K562 (cell line): ENCODE data around the gene DERL3. TPM values are rescaled to one million over a fixed set of nuclear protein-coding genes. Genes with fewer than 3 reads are reported as not detected.

Experiments used
- ATAC-seq: fragments of 200-7000 bp; cut with Tn5 transposase; 3 replicates; pipeline ENCODE4 v1.9.1; 2020; ENCODE audit warnings: moderate library complexity
- BruUV-seq: library from RNA; stranded (reverse); fragments of 400-500 nt; replicated peaks from 2 replicates; lab custom pipeline; 2021; lab: Mats Ljungman, UMichigan
- CTCF ChIA-PET: fragments of 300-600 bp; formaldehyde crosslinking; extraction: SDS; loops from one replicate; lab custom pipeline; 2021; ENCODE audit warnings: low intra/inter-chr PET ratio; lab: Yijun Ruan, JAX
- POLR2A ChIA-PET: fragments of 300-600, 350-650 bp; sonication (Branson Sonifier 250); formaldehyde crosslinking; extraction: SDS; loops from one replicate; lab custom pipeline; 2021; ENCODE audit warnings: antibody characterized with exemption, inconsistent platforms; lab: Yijun Ruan, JAX
- DNase-seq, 4 experiments: peaks; one replicate each; pipeline versions ENCODE4 v3.0.0 to v3.0.0-alpha.2; 2011 to 2018; ENCODE audit warnings: low spot score in 3 of 4, mixed read lengths in 3 of 4; ENCODE audit errors: extremely low read depth in 1 of 4
- FAIRE-seq: peaks from 2 replicates; lab custom pipeline; 2011; peaks lifted over from hg19 to GRCh38; lab: Jason Lieb, UNC
- H2AFZ ChIP-seq: 2 replicates; pipeline ENCODE4 v1.6.0; 2011; ENCODE audit warnings: low read depth, low read length, control low read depth, inconsistent platforms
- H3K27ac ChIP-seq: fragments of 200-600 bp; 3 replicates; pipeline ENCODE4 v1.8.0; 2011; ENCODE audit warnings: low read depth, mild to moderate bottlenecking, control low read depth, inconsistent platforms, low read length, moderate library complexity, mixed read lengths; ENCODE audit errors: extremely low read depth
- H3K27me3 ChIP-seq, 2 experiments: fragments of 300-600 bp in 1 of 2; 2 replicates in 1 of 2; 3 replicates in 1 of 2; pipeline versions ENCODE4 v1.6.0 to v1.8.0; 2011; ENCODE audit warnings: inconsistent platforms in 2 of 2, low read length in 2 of 2, mild to moderate bottlenecking in 1 of 2, mixed read lengths in 1 of 2, moderate library complexity in 1 of 2; ENCODE audit not compliant: control insufficient read depth in 2 of 2, insufficient read depth in 2 of 2
- H3K36me3 ChIP-seq: fragments of 300-600 bp; 3 replicates; pipeline ENCODE4 v1.8.0; 2011; ENCODE audit warnings: mild to moderate bottlenecking, low read length, inconsistent platforms; ENCODE audit not compliant: control insufficient read depth, insufficient read depth
- H3K4me1 ChIP-seq, 2 experiments: fragments of 200-600 bp in 1 of 2; replicated peaks in 1 of 2; 2 replicates in 1 of 2; 3 replicates in 1 of 2; pipeline versions ENCODE4 v1.5.1 to v1.8.0; 2011; ENCODE audit warnings: inconsistent platforms in 2 of 2, low read length in 2 of 2, mild to moderate bottlenecking in 1 of 2, mixed read lengths in 1 of 2, moderate library complexity in 1 of 2; ENCODE audit not compliant: control insufficient read depth in 2 of 2, insufficient read depth in 2 of 2
- H3K4me2 ChIP-seq: 2 replicates; pipeline ENCODE4 v1.6.1; 2011; ENCODE audit warnings: low read length, control low read depth, inconsistent platforms, mixed read lengths; ENCODE audit not compliant: insufficient read depth
- H3K4me3 ChIP-seq: fragments of 200-600 bp; sonication (generic), shearing (Covaris generic); 2 replicates; pipeline ENCODE4 v1.5.1; 2016; ENCODE audit warnings: control low read depth, inconsistent platforms
- H3K79me2 ChIP-seq: fragments of 200-600 bp; 3 replicates; pipeline ENCODE4 v1.8.0; 2011; ENCODE audit warnings: low read length, inconsistent platforms; ENCODE audit not compliant: control insufficient read depth, insufficient read depth
- H3K9ac ChIP-seq, 2 experiments: 2 replicates each; pipeline versions ENCODE4 v1.6.0 to v1.6.1; 2011; ENCODE audit warnings: low read depth in 2 of 2, low read length in 2 of 2, control low read depth in 1 of 2, inconsistent platforms in 1 of 2, mild to moderate bottlenecking in 1 of 2, mixed read lengths in 1 of 2; ENCODE audit not compliant: insufficient read depth in 1 of 2
- H3K9me1 ChIP-seq: one replicate; pipeline ENCODE4 v1.6.0; 2011; ENCODE audit warnings: inconsistent platforms, mild to moderate bottlenecking, low read length, moderate library complexity; ENCODE audit not compliant: control insufficient read depth, insufficient read depth
- H3K9me3 ChIP-seq: replicated peaks from 2 replicates; pipeline ENCODE4 v1.5.1; 2011; ENCODE audit warnings: low read depth, low read length, inconsistent platforms; ENCODE audit not compliant: control insufficient read depth, insufficient read depth
- H4K20me1 ChIP-seq: replicated peaks from 2 replicates; pipeline ENCODE4 v1.6.1; 2011; ENCODE audit warnings: low read length, inconsistent platforms, mixed read lengths; ENCODE audit not compliant: control insufficient read depth, insufficient read depth
- ATF7 ChIP-seq: fragments of 450-650 bp; IDR thresholded peaks from 2 replicates; pipeline ENCODE4 v1.7.1; 2014; ENCODE audit warnings: mild to moderate bottlenecking, moderate library complexity
- DNMT1 ChIP-seq: fragments of 450-650 bp; IDR thresholded peaks from 2 replicates; pipeline ENCODE4 v1.6.1; 2016; ENCODE audit warnings: antibody characterized with exemption, mild to moderate bottlenecking
- ETV1 ChIP-seq: fragments of 450-650 bp; conservative IDR thresholded peaks from 2 replicates; pipeline ENCODE4 v1.6.1; 2016; ENCODE audit warnings: missing genetic modification characterization, control low read depth, low read depth, missing compliant biosample characterization
- FOXJ3 ChIP-seq: sonication (generic); formaldehyde crosslinking; IDR thresholded peaks from 2 replicates; pipeline ENCODE4 v1.4.0; 2020; ENCODE audit warnings: mild to moderate bottlenecking, missing genetic modification reagents
- HMG20A ChIP-seq: fragments of 450-650 bp; formaldehyde crosslinking; conservative IDR thresholded peaks from 2 replicates; pipeline ENCODE4 v1.4.0; 2020; ENCODE audit warnings: mild to moderate bottlenecking, mixed read lengths
- HNRNPUL1 ChIP-seq: fragments of 200-400 bp; formaldehyde crosslinking; IDR thresholded peaks from 2 replicates; pipeline ENCODE4 v1.6.1; 2017; ENCODE audit warnings: low read length
- MECOM ChIP-seq: fragments of 250-450 bp; sonication (Bioruptor Pico); IDR thresholded peaks from 2 replicates; pipeline ENCODE4 v1.8.0; 2022; ENCODE audit warnings: inconsistent platforms
- TCF3 ChIP-seq: sonication (generic); formaldehyde crosslinking; IDR thresholded peaks from 2 replicates; pipeline ENCODE4 v1.4.0; 2020; ENCODE audit warnings: mild to moderate bottlenecking, missing genetic modification reagents
- TOE1 ChIP-seq, 2 experiments: fragments of 450-650 bp in 1 of 2; sonication (generic) in 1 of 2; formaldehyde crosslinking in 1 of 2; IDR thresholded peaks; 2 replicates each; pipeline versions ENCODE4 v1.7.1 to v1.8.0; 2016 to 2022; ENCODE audit warnings: borderline replicate concordance in 2 of 2, mild to moderate bottlenecking in 2 of 2, antibody characterized with exemption in 1 of 2, inconsistent platforms in 1 of 2, low read depth in 1 of 2, missing genetic modification reagents in 1 of 2, moderate library complexity in 1 of 2
- ZNF586 ChIP-seq: fragments of 450-650 bp; formaldehyde crosslinking; conservative IDR thresholded peaks from 2 replicates; pipeline ENCODE4 v1.4.0; 2020; ENCODE audit warnings: mild to moderate bottlenecking, moderate library complexity
- ZNF695 ChIP-seq: fragments of 450-650 bp; formaldehyde crosslinking; IDR thresholded peaks from 2 replicates; pipeline ENCODE4 v1.4.0; 2020; ENCODE audit warnings: mild to moderate bottlenecking, moderate library complexity
- ZNF717 ChIP-seq: fragments of 250-450 bp; sonication (Bioruptor Pico); IDR thresholded peaks from 2 replicates; pipeline ENCODE4 v1.5.0; 2021
- ZNF785 ChIP-seq: fragments of 250-450 bp; sonication (Bioruptor Pico); IDR thresholded peaks from 2 replicates; pipeline ENCODE4 v1.4.0; 2020; ENCODE audit warnings: mild to moderate bottlenecking
- WGBS: fragments of 100-300 bp; shearing (Covaris generic); methylation state at CpG from one replicate; pipeline ENCODE4 v1.1.6; 2016; ENCODE audit warnings: low coverage, mixed read lengths; ENCODE audit not compliant: insufficient coverage; ENCODE audit errors: missing lambda C conversion rate; 5-methylcytosine and 5-hydroxymethylcytosine counted together
- in situ Hi-C: fragments of 300-500 bp; cut with MboI; formaldehyde crosslinking; loops from 4 replicates; pipeline ENCODE4 v1.15.0; 2018; ENCODE audit warnings: inconsistent platforms, mixed read lengths
- intact Hi-C: fragments of 100-400 bp; cut with micrococcal nuclease; formaldehyde crosslinking; loops from 2 replicates; pipeline ENCODE4 v1.14.2; 2022
- polyA plus RNA-seq, 8 experiments: library from polyadenylated mRNA; depleted of rRNA in 4 of 8; stranded (reverse) in 5 of 8; unstranded in 3 of 8; fragments of >200 nt; fragmentation: Nextera tagmentation in 2 of 8; fragmentation: Illumina TruSeq in 1 of 8; extraction: Ambion mirVana in 2 of 8; extraction: Trizol in 1 of 8; gene quantifications; 2 replicates each; pipeline versions ENCODE4 v1.2.1 to v1.2.3, GENCODE V29; 2011 to 2014; ENCODE audit warnings: inconsistent platforms in 1 of 8, missing spikeins in 1 of 8
- total RNA-seq, 7 experiments: library from RNA; depleted of rRNA in 6 of 7; stranded (reverse); fragments of >200 nt in 6 of 7; fragmentation: Illumina TruSeq in 2 of 7; extraction: Trizol in 2 of 7; gene quantifications; 2 replicates each; pipeline versions ENCODE4 v1.2.1 to v1.2.3, GENCODE V29; 2011 to 2021; ENCODE audit warnings: low replicate concordance in 1 of 7
- TF ChIP-seq, protein P1 (sequence below), 3 experiments: IDR thresholded peaks in 2 of 3; conservative IDR thresholded peaks in 1 of 3; 2 replicates each; pipeline ENCODE4 v1.5.1; 2011 to 2012; ENCODE audit warnings: low read length in 3 of 3, mild to moderate bottlenecking in 3 of 3, control low read depth in 2 of 3, improper control_type of control experiment in 1 of 3, inconsistent platforms in 1 of 3, low read depth in 1 of 3, mixed read lengths in 1 of 3, moderate library complexity in 1 of 3; ENCODE audit not compliant: insufficient read depth in 2 of 3
- TF ChIP-seq, protein P2 (sequence below): sonication (generic); formaldehyde crosslinking; IDR thresholded peaks from 2 replicates; pipeline ENCODE4 v1.8.0; 2022; ENCODE audit warnings: mild to moderate bottlenecking, missing genetic modification reagents
- TF ChIP-seq, protein P3 (sequence below): fragments of 450-650 bp; IDR thresholded peaks from 2 replicates; pipeline ENCODE4 v1.6.1; 2016; ENCODE audit warnings: antibody characterized with exemption

DERL3 gene
- total and polyA plus RNA-seq, 9 of the 15 experiments (the other 6 are each of a cell fraction or from before 2014, with no cell fraction given) = 1.3 to 12.4 (median 4.8) TPM

DNA sequence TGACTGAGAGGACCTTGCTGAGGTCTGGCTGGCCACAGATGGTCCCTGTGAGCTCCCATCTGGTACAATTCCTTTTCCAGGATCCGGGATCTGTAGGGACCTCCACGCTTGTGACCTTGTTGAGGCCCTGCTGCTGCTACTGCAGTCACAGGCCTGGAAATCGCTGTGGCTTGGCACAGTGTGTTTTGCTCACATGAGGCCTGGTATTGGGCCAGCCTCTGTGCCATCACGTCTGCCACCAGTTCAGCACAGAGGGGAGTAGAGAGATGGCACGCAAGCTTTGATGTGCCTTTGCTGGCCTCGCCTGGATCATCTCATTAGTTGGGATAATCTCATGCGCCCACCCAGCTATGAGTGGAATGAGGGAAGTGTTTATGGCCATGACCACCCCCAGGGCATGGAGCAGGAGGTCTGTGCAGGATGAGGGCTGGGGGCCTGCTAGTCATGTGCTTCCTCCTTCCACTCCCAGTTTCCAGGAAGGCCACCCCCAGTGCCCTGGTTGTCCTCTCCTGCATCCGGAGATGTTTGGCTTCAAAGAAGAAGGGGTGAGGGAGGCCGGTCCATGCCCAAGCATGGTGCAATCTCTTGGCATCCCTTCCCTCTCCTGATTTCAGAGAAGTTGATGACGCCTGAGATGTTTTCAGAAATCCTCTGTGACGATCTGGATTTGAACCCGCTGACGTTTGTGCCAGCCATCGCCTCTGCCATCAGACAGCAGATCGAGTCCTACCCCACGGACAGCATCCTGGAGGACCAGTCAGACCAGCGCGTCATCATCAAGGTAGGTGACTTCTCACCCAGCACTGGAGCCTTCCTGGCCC is 22.4 kb downstream of the DERL3 start (continued):
- TF ChIP-seq ATF7 = no peak
- TF ChIP-seq, protein P1, sequence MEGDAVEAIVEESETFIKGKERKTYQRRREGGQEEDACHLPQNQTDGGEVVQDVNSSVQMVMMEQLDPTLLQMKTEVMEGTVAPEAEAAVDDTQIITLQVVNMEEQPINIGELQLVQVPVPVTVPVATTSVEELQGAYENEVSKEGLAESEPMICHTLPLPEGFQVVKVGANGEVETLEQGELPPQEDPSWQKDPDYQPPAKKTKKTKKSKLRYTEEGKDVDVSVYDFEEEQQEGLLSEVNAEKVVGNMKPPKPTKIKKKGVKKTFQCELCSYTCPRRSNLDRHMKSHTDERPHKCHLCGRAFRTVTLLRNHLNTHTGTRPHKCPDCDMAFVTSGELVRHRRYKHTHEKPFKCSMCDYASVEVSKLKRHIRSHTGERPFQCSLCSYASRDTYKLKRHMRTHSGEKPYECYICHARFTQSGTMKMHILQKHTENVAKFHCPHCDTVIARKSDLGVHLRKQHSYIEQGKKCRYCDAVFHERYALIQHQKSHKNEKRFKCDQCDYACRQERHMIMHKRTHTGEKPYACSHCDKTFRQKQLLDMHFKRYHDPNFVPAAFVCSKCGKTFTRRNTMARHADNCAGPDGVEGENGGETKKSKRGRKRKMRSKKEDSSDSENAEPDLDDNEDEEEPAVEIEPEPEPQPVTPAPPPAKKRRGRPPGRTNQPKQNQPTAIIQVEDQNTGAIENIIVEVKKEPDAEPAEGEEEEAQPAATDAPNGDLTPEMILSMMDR (IDR thresholded peaks at IDR 0.05 in 2 of 3, conservative IDR thresholded peaks at IDR 0.05 in 1 of 3; ENCODE audit: insufficient read depth in 2 of 3, low read depth in 1 of 3, low read length in 3 of 3) = no peak
- no peak for TF ChIP-seq MECOM (CRISPR knock-in tag)
- no peak for TF ChIP-seq ETV1 (tag)
- TF ChIP-seq FOXJ3 (CRISPR knock-in tag) = no peak

DNA sequence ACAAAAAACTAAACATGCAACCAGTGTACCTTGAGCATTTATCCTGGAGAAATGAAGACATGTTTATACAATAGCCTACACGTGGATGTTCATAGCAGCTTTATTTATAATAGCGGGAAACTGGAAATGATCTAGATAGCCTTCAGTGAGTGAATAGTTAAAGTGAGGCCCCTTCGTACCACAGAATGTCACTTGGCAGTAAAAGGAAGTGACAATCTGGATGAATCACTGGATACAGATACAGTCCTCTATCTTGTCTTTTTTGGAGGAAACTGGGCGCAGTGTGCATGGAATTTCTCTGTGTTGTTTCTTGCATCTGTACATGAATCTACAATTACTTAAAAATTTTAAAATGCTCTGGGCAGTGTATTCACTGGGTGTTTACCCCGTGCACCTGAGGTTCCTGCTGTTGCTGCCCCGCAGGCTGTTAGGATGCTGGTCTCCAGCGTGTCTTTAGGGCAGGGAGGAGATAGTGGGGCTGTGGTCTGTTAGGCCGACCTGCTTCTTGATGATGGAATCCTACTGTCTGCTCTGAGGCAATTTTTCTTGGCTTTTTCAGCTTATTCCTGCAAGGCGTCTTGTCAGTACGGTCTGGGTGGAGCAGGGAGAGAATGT is 23.2 kb downstream of the DERL3 start:
- TF ChIP-seq HMG20A (no peak), TCF3 (no peak), ZNF586 (no peak), DNMT1 (no peak), ZNF695 (no peak), ZNF717 (CRISPR knock-in tag) (no peak), HNRNPUL1 (no peak), TOE1 (IDR thresholded peaks at IDR 0.05; ENCODE audit: borderline replicate concordance) (no peak), TOE1 (CRISPR knock-in tag; IDR thresholded peaks at IDR 0.05; ENCODE audit: borderline replicate concordance, low read depth) (no peak), ZNF785 (CRISPR knock-in tag) (no peak)
- TF ChIP-seq, protein P2, sequence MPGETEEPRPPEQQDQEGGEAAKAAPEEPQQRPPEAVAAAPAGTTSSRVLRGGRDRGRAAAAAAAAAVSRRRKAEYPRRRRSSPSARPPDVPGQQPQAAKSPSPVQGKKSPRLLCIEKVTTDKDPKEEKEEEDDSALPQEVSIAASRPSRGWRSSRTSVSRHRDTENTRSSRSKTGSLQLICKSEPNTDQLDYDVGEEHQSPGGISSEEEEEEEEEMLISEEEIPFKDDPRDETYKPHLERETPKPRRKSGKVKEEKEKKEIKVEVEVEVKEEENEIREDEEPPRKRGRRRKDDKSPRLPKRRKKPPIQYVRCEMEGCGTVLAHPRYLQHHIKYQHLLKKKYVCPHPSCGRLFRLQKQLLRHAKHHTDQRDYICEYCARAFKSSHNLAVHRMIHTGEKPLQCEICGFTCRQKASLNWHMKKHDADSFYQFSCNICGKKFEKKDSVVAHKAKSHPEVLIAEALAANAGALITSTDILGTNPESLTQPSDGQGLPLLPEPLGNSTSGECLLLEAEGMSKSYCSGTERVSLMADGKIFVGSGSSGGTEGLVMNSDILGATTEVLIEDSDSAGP (CRISPR knock-in tag) = no peak
- TF ChIP-seq, protein P3, sequence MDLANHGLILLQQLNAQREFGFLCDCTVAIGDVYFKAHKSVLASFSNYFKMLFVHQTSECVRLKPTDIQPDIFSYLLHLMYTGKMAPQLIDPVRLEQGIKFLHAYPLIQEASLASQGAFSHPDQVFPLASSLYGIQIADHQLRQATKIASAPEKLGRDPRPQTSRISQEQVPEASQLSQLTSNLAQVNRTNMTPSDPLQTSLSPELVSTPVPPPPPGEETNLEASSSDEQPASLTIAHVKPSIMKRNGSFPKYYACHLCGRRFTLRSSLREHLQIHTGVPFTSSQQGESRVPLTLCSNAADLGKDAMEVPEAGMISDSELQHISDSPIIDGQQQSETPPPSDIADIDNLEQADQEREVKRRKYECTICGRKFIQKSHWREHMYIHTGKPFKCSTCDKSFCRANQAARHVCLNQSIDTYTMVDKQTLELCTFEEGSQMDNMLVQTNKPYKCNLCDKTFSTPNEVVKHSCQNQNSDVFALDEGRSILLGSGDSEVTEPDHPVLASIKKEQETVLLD = no peak
- H3K27ac ChIP-seq = no peak overlapping the region
- no peaks in the 10 kb centered on the region for H3K27me3 ChIP-seq
- DNase-seq = no peak
- ChIA-PET POLR2A (no interaction called here), CTCF (no interaction called here)
- no peaks in the 10 kb centered on the region for H4K20me1 ChIP-seq
- no peaks in the 10 kb centered on the region for H3K9me1 ChIP-seq
- H3K4me3 ChIP-seq = no peak overlapping the region
- no peak overlapping the region for H2AFZ ChIP-seq
- intact Hi-C loops = no loop called here
- no peak overlapping the region for H3K4me2 ChIP-seq
- H3K36me3 ChIP-seq = peaks cover 37% of the 10 kb centered on the region; the same call in 2 of the 3 replicates
- in situ Hi-C loops = no loop called here
- 72% methylated on average over 9 of the region's 10 CpGs for WGBS
- H3K79me2 ChIP-seq = no peaks in the 10 kb centered on the region
- H3K9me3 ChIP-seq = no peaks in the 10 kb centered on the region
- no peak for ATAC-seq
- H3K4me1 ChIP-seq = no peaks in the 10 kb centered on the region; a peak in 1 of 5 replicates
- no peak for FAIRE-seq
- BruUV-seq = no TSS peak
- no peak overlapping the region for H3K9ac ChIP-seq
